H1 (cell line): Measurements from ENCODE around the gene PGLYRP1. TPM values are rescaled to one million over a fixed set of nuclear protein-coding genes. Genes with fewer than 3 reads are reported as not detected.

Experiments
- CTCF ChIA-PET: fragments of 300-600 bp; sonication (Branson Sonifier 250); formaldehyde crosslinking; loops from one replicate; lab custom pipeline; 2021; ENCODE audit not compliant: partially characterized antibody; lab: Charles Lee
- POLR2A ChIA-PET: fragments of 300-600 bp; sonication (Branson Sonifier 250); formaldehyde crosslinking; loops from one replicate; lab custom pipeline; 2021; ENCODE audit warnings: inconsistent platforms; ENCODE audit not compliant: partially characterized antibody; lab: Charles Lee
- DNase-seq, 2 experiments: peaks; one replicate each; pipeline versions ENCODE4 v3.0.0 to v3.0.0-alpha.2; 2010 to 2022; ENCODE audit warnings: low spot score in 2 of 2, low read depth in 1 of 2, mixed read lengths in 1 of 2
- FAIRE-seq: peaks from 2 replicates; lab custom pipeline; 2011; peaks lifted over from hg19 to GRCh38; lab: Jason Lieb, UNC
- H2AFZ ChIP-seq: 2 replicates; pipeline ENCODE4 v1.8.1; 2012; ENCODE audit warnings: low read length, inconsistent platforms
- H2AK5ac ChIP-seq: 2 replicates; pipeline ENCODE4 v1.6.1; 2013; ENCODE audit warnings: low read depth, low read length
- H2BK120ac ChIP-seq: replicated peaks from 2 replicates; pipeline ENCODE3; 2013; ENCODE audit warnings: low read depth, low read length, inconsistent platforms
- H2BK12ac ChIP-seq: 2 replicates; pipeline ENCODE4 v1.6.1; 2013; ENCODE audit warnings: low read depth, low read length
- H2BK15ac ChIP-seq: 2 replicates; pipeline ENCODE4 v1.6.1; 2013; ENCODE audit warnings: low read length
- H2BK20ac ChIP-seq: 2 replicates; pipeline ENCODE4 v1.6.1; 2013; ENCODE audit warnings: low read length
- H2BK5ac ChIP-seq: 2 replicates; pipeline ENCODE4 v1.6.1; 2013; ENCODE audit warnings: low read depth, low read length
- H3K14ac ChIP-seq: 2 replicates; pipeline ENCODE4 v1.6.1; 2013; ENCODE audit warnings: inconsistent platforms; ENCODE audit not compliant: insufficient read length
- H3K18ac ChIP-seq: 2 replicates; pipeline ENCODE4 v1.6.1; 2013; ENCODE audit warnings: low read length; ENCODE audit errors: extremely low read depth
- H3K23ac ChIP-seq: 2 replicates; pipeline ENCODE4 v1.6.1; 2013; ENCODE audit warnings: inconsistent platforms; ENCODE audit not compliant: insufficient read length
- H3K23me2 ChIP-seq: 2 replicates; pipeline ENCODE4 v1.6.1; 2013; ENCODE audit warnings: low read depth, low read length
- H3K27ac ChIP-seq: 2 replicates; pipeline ENCODE4 v1.6.1; 2011; ENCODE audit warnings: low read depth, low read length, inconsistent platforms
- H3K27me3 ChIP-seq, 4 experiments: replicated peaks in 1 of 4; 1 replicate in 1 of 4; 2 replicates in 3 of 4; pipeline versions ENCODE4 v1.6.1 to v1.8.1; 2011 to 2013; ENCODE audit warnings: low read length in 3 of 4, mild to moderate bottlenecking in 3 of 4, inconsistent platforms in 2 of 4, mixed read lengths in 2 of 4, moderate library complexity in 1 of 4; ENCODE audit not compliant: control insufficient read depth in 3 of 4, insufficient read depth in 3 of 4; ENCODE audit errors: extremely low read depth in 1 of 4
- H3K36me3 ChIP-seq, 4 experiments: 2 replicates each; pipeline versions ENCODE4 v1.6.1 to v1.8.1; 2011 to 2013; ENCODE audit warnings: mild to moderate bottlenecking in 4 of 4, low read length in 3 of 4, moderate library complexity in 2 of 4, control low read depth in 1 of 4, inconsistent platforms in 1 of 4; ENCODE audit not compliant: insufficient read depth in 4 of 4, control insufficient read depth in 2 of 4
- H3K4ac ChIP-seq: replicated peaks from 2 replicates; pipeline ENCODE3; 2013; ENCODE audit warnings: low read length, low read depth, mixed read lengths, inconsistent platforms; ENCODE audit not compliant: insufficient read length
- H3K4me1 ChIP-seq, 4 experiments: replicated peaks in 1 of 4; 1 replicate in 1 of 4; 2 replicates in 3 of 4; pipeline versions ENCODE4 v1.6.1 to v1.8.1; 2011 to 2013; ENCODE audit warnings: low read length in 3 of 4, inconsistent platforms in 2 of 4, mixed read lengths in 1 of 4; ENCODE audit not compliant: insufficient read depth in 4 of 4, control insufficient read depth in 3 of 4
- H3K4me2 ChIP-seq, 2 experiments: 2 replicates each; pipeline versions ENCODE4 v1.6.1 to v1.8.1; 2011 to 2013; ENCODE audit warnings: low read depth in 2 of 2, low read length in 2 of 2, control low read depth in 1 of 2, inconsistent platforms in 1 of 2, mild to moderate bottlenecking in 1 of 2; ENCODE audit not compliant: insufficient read depth in 1 of 2
- H3K4me3 ChIP-seq, 4 experiments: fragments of 200-600, 300-600 bp in 1 of 4; sonication (generic), shearing (Covaris generic), sonication (Bioruptor Twin) in 1 of 4; 2 replicates each; pipeline versions ENCODE4 v1.5.1 to v1.8.1; 2011 to 2016; ENCODE audit warnings: low read length in 4 of 4, low read depth in 3 of 4, control low read depth in 2 of 4, inconsistent platforms in 2 of 4, mild to moderate bottlenecking in 2 of 4, mixed read lengths in 1 of 4, moderate library complexity in 1 of 4; ENCODE audit not compliant: insufficient read depth in 2 of 4; ENCODE audit errors: extremely low read depth in 1 of 4
- H3K56ac ChIP-seq: replicated peaks from 2 replicates; pipeline ENCODE3; 2013; ENCODE audit warnings: low read depth, mild to moderate bottlenecking, mixed read lengths, low read length, inconsistent platforms; ENCODE audit not compliant: insufficient read length
- H3K79me1 ChIP-seq: 2 replicates; pipeline ENCODE4 v1.6.1; 2013; ENCODE audit warnings: low read depth, low read length, control low read depth
- H3K79me2 ChIP-seq, 2 experiments: 2 replicates each; pipeline versions ENCODE4 v1.6.1 to v1.8.1; 2012 to 2013; ENCODE audit warnings: low read length in 2 of 2, mild to moderate bottlenecking in 2 of 2, inconsistent platforms in 1 of 2; ENCODE audit not compliant: insufficient read depth in 2 of 2, control insufficient read depth in 1 of 2
- H3K9ac ChIP-seq, 4 experiments: replicated peaks in 1 of 4; 1 replicate in 1 of 4; 2 replicates in 3 of 4; pipeline versions ENCODE4 v1.6.1 to v1.8.1; 2011 to 2013; ENCODE audit warnings: low read depth in 3 of 4, low read length in 3 of 4, control low read depth in 2 of 4, mild to moderate bottlenecking in 2 of 4, moderate library complexity in 2 of 4, inconsistent platforms in 1 of 4; ENCODE audit errors: extremely low read depth in 1 of 4
- H3K9me3 ChIP-seq, 2 experiments: 2 replicates each; pipeline versions ENCODE4 v1.6.1 to v1.8.1; 2012 to 2013; ENCODE audit warnings: mild to moderate bottlenecking in 2 of 2, moderate library complexity in 2 of 2, control low read depth in 1 of 2, inconsistent platforms in 1 of 2, low read depth in 1 of 2, low read length in 1 of 2, mixed read lengths in 1 of 2; ENCODE audit not compliant: insufficient read depth in 2 of 2
- H4K20me1 ChIP-seq, 2 experiments: replicated peaks in 1 of 2; 2 replicates each; pipeline versions ENCODE3 to v1.8.1; 2011 to 2013; ENCODE audit warnings: inconsistent platforms in 2 of 2, low read length in 2 of 2, mild to moderate bottlenecking in 1 of 2; ENCODE audit not compliant: insufficient read depth in 2 of 2, control insufficient read depth in 1 of 2
- H4K5ac ChIP-seq: 2 replicates; pipeline ENCODE4 v1.6.1; 2013; ENCODE audit warnings: low read length, low read depth, mixed read lengths, inconsistent platforms; ENCODE audit not compliant: insufficient read length
- H4K8ac ChIP-seq: 2 replicates; pipeline ENCODE4 v1.8.0; 2013; ENCODE audit warnings: mild to moderate bottlenecking, moderate library complexity, low read length, inconsistent platforms; ENCODE audit not compliant: insufficient read depth; ENCODE audit errors: extremely low read depth
- H4K91ac ChIP-seq: replicated peaks from 2 replicates; pipeline ENCODE3; 2013; ENCODE audit warnings: low read length, mixed read lengths, inconsistent platforms; ENCODE audit not compliant: insufficient read length
- ASH2L ChIP-seq: fragments of 200-600, 300-600 bp; sonication (generic); IDR thresholded peaks from one replicate; pipeline ENCODE4 v1.7.1; 2017; ENCODE audit warnings: low read length
- CHD1 ChIP-seq: IDR thresholded peaks from 2 replicates; pipeline ENCODE4 v1.6.1; 2012; ENCODE audit warnings: low read depth, low read length, improper control_type of control experiment
- FOSL1 ChIP-seq: IDR thresholded peaks from 2 replicates; pipeline ENCODE4 v1.6.1; 2011; ENCODE audit warnings: mild to moderate bottlenecking, low read depth, low read length, moderate library complexity; ENCODE audit not compliant: insufficient read depth
- GABPA ChIP-seq: IDR thresholded peaks from 2 replicates; pipeline ENCODE4 v1.6.1; 2011; ENCODE audit warnings: mild to moderate bottlenecking, low read length, moderate library complexity, borderline replicate concordance; ENCODE audit not compliant: insufficient read depth
- KDM1A ChIP-seq: fragments of 200-600, 300-600 bp; sonication (generic); IDR thresholded peaks from 2 replicates; pipeline ENCODE4 v1.7.1; 2016; ENCODE audit warnings: mild to moderate bottlenecking, low read length, borderline replicate concordance
- MAFK ChIP-seq: IDR thresholded peaks from 2 replicates; pipeline ENCODE4 v1.6.1; 2012; ENCODE audit warnings: low read depth, mild to moderate bottlenecking, improper control_type of control experiment, low read length
- MAX ChIP-seq: IDR thresholded peaks from 2 replicates; pipeline ENCODE4 v1.6.1; 2012; ENCODE audit warnings: inconsistent platforms
- PHF8 ChIP-seq: fragments of 200-600 bp; sonication (generic); conservative IDR thresholded peaks from 2 replicates; pipeline ENCODE4 v1.7.1; 2012; ENCODE audit warnings: low read depth, mild to moderate bottlenecking, inconsistent platforms, low read length, moderate library complexity
- POU5F1 ChIP-seq: IDR thresholded peaks from 2 replicates; pipeline ENCODE4 v1.6.1; 2011; ENCODE audit warnings: low read depth, mild to moderate bottlenecking, low read length, moderate library complexity
- RAD21 ChIP-seq, 2 experiments: IDR thresholded peaks in 1 of 2; conservative IDR thresholded peaks in 1 of 2; 2 replicates each; pipeline ENCODE4 v1.6.1; 2011; ENCODE audit warnings: low read depth in 2 of 2, low read length in 2 of 2, improper control_type of control experiment in 1 of 2, inconsistent platforms in 1 of 2, mild to moderate bottlenecking in 1 of 2, moderate library complexity in 1 of 2
- RFX5 ChIP-seq: IDR thresholded peaks from 2 replicates; pipeline ENCODE4 v1.6.1; 2011; ENCODE audit warnings: low read depth, low read length, improper control_type of control experiment, borderline replicate concordance
- SP1 ChIP-seq: IDR thresholded peaks from 2 replicates; pipeline ENCODE4 v1.6.1; 2011; ENCODE audit warnings: low read depth, low read length
- SRF ChIP-seq: IDR thresholded peaks from 2 replicates; pipeline ENCODE4 v1.6.1; 2011; ENCODE audit warnings: mild to moderate bottlenecking, low read depth, low read length, moderate library complexity
- TEAD4 ChIP-seq: IDR thresholded peaks from 2 replicates; pipeline ENCODE4 v1.6.1; 2012; ENCODE audit warnings: low read depth, low read length, inconsistent platforms, mixed read lengths
- WGBS, 2 experiments: shearing (Covaris generic) in 1 of 2; methylation state at CpG; one replicate each; pipeline versions ENCODE4 v1.1.6 to v1.1.7; 2013 to 2015; ENCODE audit warnings: low lambda C conversion rate in 2 of 2, mixed read lengths in 2 of 2, inconsistent platforms in 1 of 2, low coverage in 1 of 2, missing lambda C conversion rate in 1 of 2; ENCODE audit not compliant: insufficient replicate concordance in 2 of 2, insufficient coverage in 1 of 2, insufficient read length in 1 of 2; ENCODE audit errors: extremely low coverage in 1 of 2, missing lambda C conversion rate in 1 of 2; 5-methylcytosine and 5-hydroxymethylcytosine counted together
- polyA plus RNA-seq, 7 experiments: library from polyadenylated mRNA; depleted of rRNA in 3 of 7; stranded (reverse) in 5 of 7; unstranded in 2 of 7; fragments of >200 nt in 5 of 7; fragments of 200-250 nt in 2 of 7; gene quantifications; 1 replicate in 5 of 7; 2 replicates in 1 of 7; 4 replicates in 1 of 7; pipeline versions ENCODE4 v1.2.1 to v1.2.3, GENCODE V29; 2011 to 2013; ENCODE audit warnings: missing spikeins in 2 of 7, mixed read lengths in 2 of 7
- total RNA-seq: library from RNA; stranded (reverse); fragmentation: NEBNext Ultra II Directional; extraction: Animal tissue kit (Norgen Biotek cat#: 25700); gene quantifications from 2 replicates; pipeline ENCODE4 v1.2.1, GENCODE V29; 2021

Gene PGLYRP1
- total and polyA plus RNA-seq, 2 of the 8 experiments (the other 6 are each of a cell fraction or from before 2014, with no cell fraction given) = not detected

- Histone ChIP-seq H3K9me3 (no peaks in the 10 kb centered on the region), H2AK5ac (peak overlapping the region; percentile 15; the same call in 1 of the 2 replicates), H3K9ac (no peak overlapping the region), H3K27me3 (peaks cover 0 to 5% (median 2%) of the 10 kb centered on the region in 4 experiments; a peak in 3 of 7 replicates), H2BK12ac (no peak overlapping the region), H3K79me1 (peaks cover 5% of the 10 kb centered on the region; the same call in 1 of the 2 replicates), H3K23ac (no peak overlapping the region), H4K91ac (no peak overlapping the region), H3K36me3 (no peaks in the 10 kb centered on the region), H2BK5ac (no peak overlapping the region), H3K4me2 (no peak overlapping the region), H3K18ac (no peak overlapping the region), H4K5ac (no peak overlapping the region), H2BK15ac (0 out of 2 replicates have a peak overlapping the region, but pooled peaks have one; percentile 8), H3K4me3 (no peak overlapping the region), H3K14ac (no peak overlapping the region), H3K4me1 (peaks cover 2 to 12% (median 8%) of the 10 kb centered on the region in 4 experiments; a peak in 5 of 7 replicates), H3K23me2 (peaks cover 8% of the 10 kb centered on the region; the same call in 1 of the 2 replicates), H2BK20ac (no peak overlapping the region), H3K27ac (no peak overlapping the region), H3K4ac (no peak overlapping the region), H2AFZ (no peak overlapping the region), H4K20me1 (peaks cover 6 to 12% of the 10 kb centered on the region in 2 experiments), H3K79me2 (no peaks in the 10 kb centered on the region), H4K8ac (no peak overlapping the region; the same call in 1 of the 2 replicates), H3K56ac (no peak overlapping the region), H2BK120ac (no peak overlapping the region)
- FAIRE-seq (no peak), DNase-seq (no peak)
- POLR2A ChIA-PET = interaction anchor here (0.9 to 3.7 kb wide), 6 partner anchors 8 to 25 kb away, joined by 3 to 18 read pairs (median 4); no protein-coding TSS in a partner anchor
- 87% methylated on average over 14 of the region's 14 CpGs; no CpG with 5 or more reads in 1 of the 2 experiments for WGBS, 2 experiments
- CTCF ChIA-PET = interaction anchor here (0.6 to 1.5 kb wide), 5 partner anchors 12 to 215 kb away, joined by 3 to 4 read pairs (median 3); no protein-coding TSS in a partner anchor
- TF ChIP-seq SP1 (no peak), SRF (no peak), MAX (no peak), POU5F1 (no peak), FOSL1 (no peak), RFX5 (no peak), MAFK (no peak), TEAD4 (no peak), PHF8 (no peak), CHD1 (no peak), KDM1A (no peak), RAD21 (IDR thresholded peaks at IDR 0.05 in 1 of 2, conservative IDR thresholded peaks at IDR 0.05 in 1 of 2; ENCODE audit: low read depth in 2 of 2, low read length in 2 of 2) (no peak), GABPA (no peak), ASH2L (no peak)
Observed at GRCh38 chr19:45976178-45976577, 46.7 kb downstream of the PGLYRP1 start.
